Testis (tissue), 2 donors: ENCODE data around the gene PYM1.

Experiments
- POLR2A ChIP-seq: fragments of 450-650 bp; IDR thresholded peaks from one replicate; pipeline ENCODE4 v1.6.1; 2017; ENCODE audit warnings: antibody characterized with exemption, mild to moderate bottlenecking, moderate library complexity
- TF ChIP-seq, protein P1 (sequence below), 3 experiments: fragments of 450-650 bp in 2 of 3; fragments of 200-600 bp in 1 of 3; sonication (generic) in 1 of 3; IDR thresholded peaks; one replicate each; pipeline ENCODE4 v1.5.1; 2016 to 2019; ENCODE audit warnings: antibody characterized with exemption in 3 of 3, mild to moderate bottlenecking in 2 of 3, moderate library complexity in 1 of 3

DNA sequence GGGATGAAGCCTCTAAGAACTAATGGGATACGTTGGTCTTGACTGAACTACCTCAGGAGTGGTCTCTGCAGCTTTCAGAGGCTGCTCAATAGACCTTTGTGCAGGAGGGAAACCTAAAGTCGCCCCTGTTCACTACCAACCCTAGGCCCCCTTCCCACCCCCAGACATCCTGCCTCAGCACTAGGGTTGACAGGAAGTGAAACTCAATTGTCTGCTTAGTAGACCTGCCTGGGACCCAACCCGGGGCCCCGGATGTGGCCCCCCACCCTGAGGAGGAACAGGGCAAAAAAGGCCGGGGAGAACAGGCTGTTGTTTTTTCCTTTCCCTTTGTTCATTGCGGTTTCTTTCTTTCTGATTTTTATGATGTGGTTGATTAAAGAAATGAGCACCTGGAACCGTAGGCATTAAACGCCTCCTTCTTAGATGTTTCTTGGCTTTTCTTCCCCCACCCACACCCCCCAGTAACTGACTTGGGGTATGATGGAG lies 1.7 kb upstream of the PYM1 start:
- TF ChIP-seq, protein P1, sequence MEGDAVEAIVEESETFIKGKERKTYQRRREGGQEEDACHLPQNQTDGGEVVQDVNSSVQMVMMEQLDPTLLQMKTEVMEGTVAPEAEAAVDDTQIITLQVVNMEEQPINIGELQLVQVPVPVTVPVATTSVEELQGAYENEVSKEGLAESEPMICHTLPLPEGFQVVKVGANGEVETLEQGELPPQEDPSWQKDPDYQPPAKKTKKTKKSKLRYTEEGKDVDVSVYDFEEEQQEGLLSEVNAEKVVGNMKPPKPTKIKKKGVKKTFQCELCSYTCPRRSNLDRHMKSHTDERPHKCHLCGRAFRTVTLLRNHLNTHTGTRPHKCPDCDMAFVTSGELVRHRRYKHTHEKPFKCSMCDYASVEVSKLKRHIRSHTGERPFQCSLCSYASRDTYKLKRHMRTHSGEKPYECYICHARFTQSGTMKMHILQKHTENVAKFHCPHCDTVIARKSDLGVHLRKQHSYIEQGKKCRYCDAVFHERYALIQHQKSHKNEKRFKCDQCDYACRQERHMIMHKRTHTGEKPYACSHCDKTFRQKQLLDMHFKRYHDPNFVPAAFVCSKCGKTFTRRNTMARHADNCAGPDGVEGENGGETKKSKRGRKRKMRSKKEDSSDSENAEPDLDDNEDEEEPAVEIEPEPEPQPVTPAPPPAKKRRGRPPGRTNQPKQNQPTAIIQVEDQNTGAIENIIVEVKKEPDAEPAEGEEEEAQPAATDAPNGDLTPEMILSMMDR (IDR thresholded peaks at IDR 0.05): no peak
- TF ChIP-seq POLR2A: no peak
